Measurements from ENCODE around the gene FYB1. TPM values are rescaled to one million over a fixed set of nuclear protein-coding genes. Genes with fewer than 3 reads are reported as not detected.

The FYB1 gene
- total RNA-seq, 1 donor from 2014 or later: not detected

- DNase-seq (ENCODE audit: low read depth): no peak
- no peak for TF ChIP-seq CTCF (IDR thresholded peaks at IDR 0.05; ENCODE audit: insufficient read depth, low read length, poor library complexity, severe bottlenecking)
Observed at GRCh38 chr5:39260095-39260494, 40.7 kb upstream of the FYB1 start.

GRCh38 chr5:39257554-39257953, 38.2 kb upstream of the FYB1 start:
- Histone ChIP-seq H3K36me3 (ENCODE audit: control insufficient read depth, insufficient read depth, low read length) (no peaks in the 10 kb centered on the region), H3K27me3 (ENCODE audit: control insufficient read depth, insufficient read depth, low read length) (no peaks in the 10 kb centered on the region), H3K4me3 (ENCODE audit: low read depth, low read length) (no peak overlapping the region)
- TF ChIP-seq CTCF (IDR thresholded peaks at IDR 0.05; ENCODE audit: insufficient read depth, low read length, poor library complexity, severe bottlenecking): no peak
- no peak for DNase-seq (ENCODE audit: low read depth)

More at GRCh38 chr5:39260095-39260494, 40.7 kb upstream of the FYB1 start:
- no peaks in the 10 kb centered on the region for H3K27me3 ChIP-seq (ENCODE audit: control insufficient read depth, insufficient read depth, low read length)
- H3K4me3 ChIP-seq (ENCODE audit: low read depth, low read length): no peak overlapping the region
- H3K36me3 ChIP-seq (ENCODE audit: control insufficient read depth, insufficient read depth, low read length): no peaks in the 10 kb centered on the region

- TF ChIP-seq CTCF (IDR thresholded peaks at IDR 0.05; ENCODE audit: insufficient read depth, low read length, poor library complexity, severe bottlenecking): no peak
- H3K4me3 ChIP-seq (ENCODE audit: low read depth, low read length): no peak overlapping the region
- no peaks in the 10 kb centered on the region for H3K27me3 ChIP-seq (ENCODE audit: control insufficient read depth, insufficient read depth, low read length)
- DNase-seq (ENCODE audit: low read depth): peak; percentile 68
- no peaks in the 10 kb centered on the region for H3K36me3 ChIP-seq (ENCODE audit: control insufficient read depth, insufficient read depth, low read length)
Observed at GRCh38 chr5:39256477-39257235, 37.3 kb upstream of the FYB1 start.

- H3K27me3 ChIP-seq (ENCODE audit: control insufficient read depth, insufficient read depth, low read length): no peaks in the 10 kb centered on the region
- no peak overlapping the region for H3K4me3 ChIP-seq (ENCODE audit: low read depth, low read length)
- DNase-seq (ENCODE audit: low read depth): no peak
- H3K36me3 ChIP-seq (ENCODE audit: control insufficient read depth, insufficient read depth, low read length): no peaks in the 10 kb centered on the region
- TF ChIP-seq CTCF (IDR thresholded peaks at IDR 0.05; ENCODE audit: insufficient read depth, low read length, poor library complexity, severe bottlenecking): no peak
Observed at GRCh38 chr5:39255406-39255805, 36.0 kb upstream of the FYB1 start.

GRCh38 chr5:39254671-39255070, 35.3 kb upstream of the FYB1 start:
- DNase-seq (ENCODE audit: low read depth): no peak
- Histone ChIP-seq H3K27me3 (ENCODE audit: control insufficient read depth, insufficient read depth, low read length) (no peaks in the 10 kb centered on the region), H3K4me3 (ENCODE audit: low read depth, low read length) (no peak overlapping the region), H3K36me3 (ENCODE audit: control insufficient read depth, insufficient read depth, low read length) (no peaks in the 10 kb centered on the region)
- TF ChIP-seq CTCF (IDR thresholded peaks at IDR 0.05; ENCODE audit: insufficient read depth, low read length, poor library complexity, severe bottlenecking): no peak

GRCh38 chr5:39253196-39253595, 33.8 kb upstream of the FYB1 start:
- no peak for DNase-seq (ENCODE audit: low read depth)
- TF ChIP-seq CTCF (IDR thresholded peaks at IDR 0.05; ENCODE audit: insufficient read depth, low read length, poor library complexity, severe bottlenecking): no peak

More at GRCh38 chr5:39253196-39253595, 33.8 kb upstream of the FYB1 start:
- H3K36me3 ChIP-seq (ENCODE audit: control insufficient read depth, insufficient read depth, low read length): no peaks in the 10 kb centered on the region
- no peaks in the 10 kb centered on the region for H3K27me3 ChIP-seq (ENCODE audit: control insufficient read depth, insufficient read depth, low read length)
- H3K4me3 ChIP-seq (ENCODE audit: low read depth, low read length): no peak overlapping the region

Measured in kidney epithelial cell (primary cell).